Retina (tissue), 1 donor: Measurements from ENCODE around the gene P2RX4.
"Not testable (repeated sequence)": the region's sequence is repeated elsewhere in the genome, so short reads cannot be mapped to it uniquely, and the experiment has no call there.

ENCODE experiments used
- DNase-seq: peaks from one replicate; pipeline ENCODE4 v3.0.0-alpha.2; 2016

The P2RX4 gene

DNA sequence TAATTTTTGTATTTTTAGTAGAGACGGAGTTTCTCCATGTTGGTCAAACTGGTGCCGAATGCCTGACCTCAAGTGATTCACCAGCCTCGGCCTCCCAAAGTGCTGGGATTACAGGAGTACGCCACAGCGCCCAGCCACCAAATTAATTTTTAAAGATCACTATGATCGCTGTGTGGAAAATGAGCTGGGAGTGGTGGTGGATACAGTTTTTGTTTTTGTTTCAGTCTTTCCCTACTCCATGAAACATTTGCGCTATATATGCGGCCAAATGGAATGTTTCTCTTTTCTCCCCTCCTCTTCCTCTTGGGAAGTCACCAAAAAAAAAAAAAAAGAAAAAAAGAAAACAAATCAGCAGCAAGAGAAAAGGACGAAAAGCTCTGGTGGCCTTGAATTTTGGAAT lies 20.8 kb upstream of the P2RX4 start:
- DNase-seq, result no peak

DNA sequence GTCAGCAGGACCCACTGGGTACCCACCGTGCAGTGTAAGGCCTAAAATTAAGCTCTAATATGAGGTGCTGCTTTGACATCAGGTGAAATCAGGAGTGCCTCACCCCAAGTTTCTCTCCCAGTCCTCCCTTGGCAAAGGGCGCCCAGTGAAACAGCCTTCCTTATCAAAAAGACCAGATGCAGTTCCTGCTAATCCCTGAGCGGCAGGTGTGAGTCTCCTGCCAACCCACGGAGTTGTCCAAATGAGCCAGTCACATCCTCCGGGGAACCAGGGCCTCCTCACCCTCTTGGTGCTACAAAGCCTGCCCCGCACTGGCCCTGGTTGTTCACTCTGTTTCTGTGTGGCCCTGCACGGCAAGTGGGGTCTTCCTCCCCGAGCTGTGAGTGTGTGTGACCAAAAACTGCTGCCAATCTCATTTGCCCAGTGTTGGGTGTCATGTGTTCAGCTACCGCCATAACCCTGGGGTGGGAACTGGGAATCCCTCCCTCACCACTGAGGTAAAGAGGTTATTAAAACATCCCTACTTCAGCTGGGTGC lies 20.2 kb upstream of the P2RX4 start:
- no peak for DNase-seq

DNA sequence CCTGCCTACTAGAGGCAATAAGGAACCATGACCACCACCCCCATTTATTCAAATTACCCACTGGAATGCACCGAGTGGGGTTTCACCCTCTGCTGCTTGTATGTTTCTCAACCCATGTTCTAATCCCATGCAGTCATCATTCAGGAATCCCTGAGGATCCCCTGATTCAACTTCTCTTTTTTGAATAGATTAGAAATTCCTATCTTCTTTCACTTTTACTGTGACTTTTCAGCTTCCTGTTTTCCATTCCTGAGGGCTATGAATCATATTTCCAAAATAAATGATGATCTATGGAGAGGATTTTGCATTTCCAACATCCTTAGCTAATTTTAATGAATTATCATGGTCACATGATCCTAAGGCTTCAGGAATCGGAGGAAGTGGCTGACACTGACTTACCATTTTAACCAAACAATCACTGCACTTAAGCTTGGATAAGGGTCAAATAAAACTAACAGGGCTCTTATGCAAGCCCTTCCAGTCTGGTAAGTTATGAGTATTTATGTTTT lies 19.4 kb upstream of the P2RX4 start:
- no peak for DNase-seq

DNA sequence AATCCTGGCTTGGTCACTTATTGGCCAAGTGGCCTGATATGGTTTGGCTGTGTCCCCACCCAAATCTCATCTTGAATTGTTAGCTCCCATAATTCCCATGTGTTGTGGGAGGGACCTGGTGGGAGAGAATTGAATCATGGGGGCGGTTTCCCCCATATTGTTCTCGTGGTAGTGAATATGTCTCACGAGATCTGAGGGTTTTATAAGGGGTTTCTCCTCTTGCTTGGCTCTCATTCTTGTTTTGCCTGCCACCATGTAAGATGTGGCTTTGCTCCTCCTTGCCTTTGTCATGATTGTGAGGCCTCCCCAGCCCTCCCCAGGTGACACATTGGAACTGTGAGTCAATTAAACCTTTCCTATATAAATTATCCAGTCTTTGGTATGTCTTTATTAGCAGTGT lies 18.8 kb upstream of the P2RX4 start:
- no peak for DNase-seq

DNA sequence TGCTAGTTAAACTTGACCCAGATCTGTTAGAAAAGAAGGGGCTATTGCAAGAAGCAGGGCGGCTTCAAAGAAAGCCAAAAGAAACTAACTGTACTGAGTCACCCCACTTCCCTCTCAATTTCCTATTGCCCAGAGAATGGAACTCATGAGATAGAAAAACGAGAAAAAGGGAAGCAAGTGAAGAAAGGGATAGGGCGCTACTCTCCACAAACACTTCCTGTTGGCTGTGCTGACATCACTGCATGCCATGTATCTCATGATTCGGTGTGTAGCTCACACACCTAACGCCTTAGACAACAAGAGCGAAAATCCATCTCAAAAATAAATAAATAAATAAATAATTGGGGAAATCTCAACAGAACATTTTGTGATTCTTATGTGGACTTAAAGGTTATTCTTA lies 13.0 kb upstream of the P2RX4 start:
- DNase-seq, result no peak

DNA sequence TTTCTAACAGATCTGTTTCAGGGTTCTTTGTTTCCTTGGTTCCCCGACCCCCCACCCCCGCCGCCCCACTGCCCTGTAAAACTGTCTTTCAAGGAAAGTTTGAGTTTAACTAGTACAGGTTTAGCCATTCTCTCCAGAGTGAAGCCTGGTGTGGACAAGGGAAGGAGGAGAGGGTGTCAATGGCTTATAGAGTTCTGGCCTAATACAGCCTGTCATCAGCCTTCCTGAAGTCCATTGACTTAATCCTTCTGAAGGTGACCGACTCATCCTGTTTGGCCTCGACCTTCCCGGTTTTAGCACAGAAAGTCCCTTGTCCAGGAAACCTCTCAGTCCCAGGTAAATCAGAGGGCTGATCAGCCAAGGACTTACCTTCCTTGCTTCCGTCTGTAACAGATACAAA lies 11.0 kb upstream of the P2RX4 start:
- DNase-seq, result no peak

DNA sequence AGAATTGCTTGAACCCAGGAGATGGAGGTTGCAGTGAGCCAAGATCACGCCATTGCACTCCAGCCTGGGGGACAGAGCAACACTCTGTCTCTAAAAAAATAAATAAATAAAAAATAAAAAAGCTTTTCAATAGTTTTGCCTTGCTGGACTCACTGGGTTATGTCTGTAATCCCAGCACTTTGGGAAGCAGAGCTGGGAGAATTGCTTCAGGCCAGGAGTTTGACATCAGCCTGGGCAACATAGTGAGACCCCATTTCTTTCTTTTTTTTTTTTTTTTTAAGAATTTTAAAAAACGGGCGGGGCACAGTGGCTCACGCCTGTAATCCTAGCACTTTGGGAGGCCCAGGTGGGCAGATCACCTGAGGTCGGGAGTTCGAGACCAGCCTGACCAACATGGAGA lies 8.8 kb upstream of the P2RX4 start:
- not testable (repeated sequence) for DNase-seq

DNA sequence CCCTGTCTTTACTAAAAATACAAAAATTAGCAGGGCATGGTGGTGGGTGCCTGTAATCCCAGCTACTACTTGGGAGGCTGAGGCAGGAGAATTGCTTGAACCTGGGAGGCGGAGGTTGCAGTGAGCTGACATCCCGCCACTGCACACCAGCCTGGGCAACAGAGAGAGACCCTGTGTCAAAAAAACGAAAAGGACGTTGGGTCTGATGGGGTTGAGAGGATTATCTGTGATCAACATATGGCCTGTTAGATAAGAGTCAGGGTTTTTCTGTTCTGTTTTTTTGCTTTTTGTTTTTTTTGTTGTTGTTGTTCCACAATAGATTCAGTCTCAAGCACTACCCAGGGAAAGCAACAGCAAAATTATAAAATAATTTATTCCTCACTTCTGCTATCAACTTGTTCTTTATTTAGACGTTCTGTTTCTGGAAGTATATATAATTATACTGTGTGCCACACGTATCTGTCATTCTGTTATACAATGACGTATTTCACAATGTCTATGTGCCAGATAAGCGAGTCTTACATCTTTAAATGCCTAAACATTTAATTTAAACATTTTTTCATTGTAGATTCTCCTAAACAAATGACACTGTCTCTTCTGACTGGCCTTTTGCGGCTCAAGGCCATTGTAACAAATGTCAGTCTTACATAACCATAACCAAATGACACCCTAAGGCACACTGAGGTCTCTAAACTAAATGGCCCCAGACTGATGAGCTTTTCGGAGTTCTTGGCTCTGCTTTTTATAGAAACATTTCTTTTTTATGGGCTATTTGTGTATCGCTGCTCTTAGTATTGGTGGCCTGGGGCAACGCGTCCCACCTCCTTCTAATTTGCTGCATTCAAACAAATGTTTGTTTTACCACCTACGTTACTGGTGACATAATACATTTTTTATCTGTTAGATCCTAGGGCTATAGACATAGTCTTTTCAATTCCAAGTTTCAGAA lies 7.2 kb upstream of the P2RX4 start:
- DNase-seq, result no peak

DNA sequence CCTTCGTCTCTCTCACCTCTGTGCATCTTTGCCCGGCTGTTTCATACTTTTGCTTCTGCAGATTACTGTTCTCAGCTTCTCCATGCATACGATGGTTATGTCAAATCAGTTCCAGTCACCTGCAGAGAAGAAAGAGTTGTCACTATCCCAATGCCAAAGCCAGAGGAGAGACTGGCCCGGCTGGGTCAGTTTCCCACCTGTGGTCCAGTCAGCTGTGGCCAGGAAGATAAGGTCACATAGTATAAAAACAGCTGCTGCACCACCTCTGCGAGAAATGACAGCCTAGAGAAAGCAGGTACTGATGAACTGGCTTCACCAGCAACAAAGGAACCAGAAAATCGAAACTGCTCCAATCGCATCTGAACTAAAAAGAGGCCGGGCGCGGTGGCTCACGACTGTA lies 6.4 kb upstream of the P2RX4 start:
- DNase-seq, result no peak

DNA sequence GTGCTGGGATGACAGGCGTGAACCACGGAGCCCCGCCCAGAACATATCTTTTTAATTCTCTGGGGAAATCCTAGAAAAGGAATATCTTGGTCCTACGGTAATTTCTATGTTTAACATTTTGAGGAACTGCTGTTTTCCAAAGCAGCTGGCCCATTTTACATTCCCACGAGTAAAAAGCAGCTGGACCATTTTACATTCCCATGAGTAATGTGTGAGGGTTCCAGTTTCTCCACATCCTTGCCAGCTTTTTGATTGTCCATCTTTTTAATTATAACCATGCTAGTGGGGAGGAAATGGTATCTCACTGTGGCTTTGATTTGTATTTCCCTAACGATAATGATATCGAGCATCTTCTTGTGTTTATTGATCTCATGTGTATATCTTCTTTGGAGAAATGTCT lies 4.4 kb upstream of the P2RX4 start:
- DNase-seq, result no peak

DNA sequence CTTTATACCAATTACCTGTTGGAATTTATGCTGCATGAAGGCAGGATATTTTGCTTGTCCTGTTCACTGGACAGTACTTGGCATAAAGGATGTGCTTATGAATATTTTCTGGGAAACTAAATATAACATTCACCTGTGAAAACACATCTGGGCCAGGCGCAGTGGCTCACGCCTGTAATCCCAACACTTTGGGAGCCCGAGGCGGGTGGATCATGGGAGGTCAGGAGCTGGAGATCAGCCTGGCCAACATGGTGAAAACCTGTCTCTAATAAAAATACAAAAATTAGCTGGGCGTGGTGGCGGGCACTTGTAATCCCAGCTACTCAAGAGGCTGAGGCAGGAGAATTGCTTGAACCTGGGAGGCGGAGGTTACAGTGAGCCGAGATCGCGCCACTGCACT lies 1.4 kb upstream of the P2RX4 start:
- not testable (repeated sequence) for DNase-seq

DNA sequence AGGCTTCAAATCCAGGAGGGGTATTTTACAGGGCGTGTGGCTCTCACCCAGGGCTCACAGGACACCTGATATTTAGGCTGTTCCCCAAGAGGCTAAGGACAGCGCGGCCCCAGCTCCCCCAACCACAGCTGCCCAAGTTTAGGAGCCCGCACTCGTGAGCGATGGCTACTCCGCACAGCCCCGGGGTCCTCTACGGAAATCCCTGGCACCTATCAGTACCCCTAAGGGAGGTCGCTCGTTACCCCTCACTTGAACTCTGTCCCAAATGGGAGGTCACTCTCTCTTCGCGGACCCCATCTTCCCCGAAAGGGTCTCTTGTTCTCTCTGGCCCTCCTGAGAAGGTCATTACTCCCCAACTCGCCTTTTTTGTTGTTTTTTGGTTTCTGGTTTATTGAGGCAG lies 708 bp upstream of the P2RX4 start:
- no peak for DNase-seq

DNA sequence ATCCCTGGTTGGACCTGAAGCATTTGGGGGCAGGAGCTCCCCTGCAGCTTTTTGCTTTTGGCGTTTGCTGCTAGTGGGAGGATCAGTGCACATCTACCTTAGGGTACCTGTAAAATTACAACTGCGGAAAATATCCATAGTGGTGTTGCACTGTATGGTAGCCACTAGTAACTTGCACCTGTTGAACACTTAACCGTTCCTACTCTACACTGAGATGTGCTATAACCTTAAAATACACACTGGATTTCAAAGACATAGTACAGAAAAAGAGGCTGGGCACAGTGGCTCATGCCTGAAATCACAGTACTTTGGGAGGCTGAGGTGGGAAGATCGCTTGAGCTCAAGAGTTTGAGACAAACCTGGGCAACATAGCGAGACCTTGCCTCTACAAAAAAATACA lies 2.9 kb downstream of the P2RX4 start:
- no peak for DNase-seq

DNA sequence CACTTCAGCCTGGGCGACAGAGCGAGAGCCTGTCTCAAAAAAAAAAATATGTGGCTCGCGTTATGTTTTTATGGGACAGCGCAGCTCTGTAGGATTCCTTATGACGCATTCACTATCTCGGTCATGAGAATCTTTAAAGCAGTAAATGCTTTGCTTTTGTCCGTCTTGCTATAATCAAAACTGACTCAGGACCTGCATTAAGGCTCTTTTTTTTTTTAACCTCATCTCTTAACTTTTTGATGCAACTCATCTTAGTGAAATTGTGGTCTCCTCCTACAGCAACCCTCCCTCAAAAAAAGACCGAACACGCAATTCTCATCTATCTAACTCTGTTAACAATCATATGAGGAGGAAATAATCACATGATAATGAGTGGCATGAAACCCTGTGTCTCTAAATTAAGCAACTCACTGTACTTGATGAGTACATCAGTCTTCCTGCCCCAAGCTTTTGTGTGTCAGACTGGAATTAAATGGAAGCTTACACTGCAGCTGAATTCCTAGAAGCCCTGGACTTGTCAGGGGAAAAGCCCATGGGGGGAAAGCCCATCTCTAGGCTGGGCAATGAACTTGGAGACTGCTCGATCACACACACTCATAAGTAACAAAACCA lies 4.3 kb downstream of the P2RX4 start:
- no peak for DNase-seq

DNA sequence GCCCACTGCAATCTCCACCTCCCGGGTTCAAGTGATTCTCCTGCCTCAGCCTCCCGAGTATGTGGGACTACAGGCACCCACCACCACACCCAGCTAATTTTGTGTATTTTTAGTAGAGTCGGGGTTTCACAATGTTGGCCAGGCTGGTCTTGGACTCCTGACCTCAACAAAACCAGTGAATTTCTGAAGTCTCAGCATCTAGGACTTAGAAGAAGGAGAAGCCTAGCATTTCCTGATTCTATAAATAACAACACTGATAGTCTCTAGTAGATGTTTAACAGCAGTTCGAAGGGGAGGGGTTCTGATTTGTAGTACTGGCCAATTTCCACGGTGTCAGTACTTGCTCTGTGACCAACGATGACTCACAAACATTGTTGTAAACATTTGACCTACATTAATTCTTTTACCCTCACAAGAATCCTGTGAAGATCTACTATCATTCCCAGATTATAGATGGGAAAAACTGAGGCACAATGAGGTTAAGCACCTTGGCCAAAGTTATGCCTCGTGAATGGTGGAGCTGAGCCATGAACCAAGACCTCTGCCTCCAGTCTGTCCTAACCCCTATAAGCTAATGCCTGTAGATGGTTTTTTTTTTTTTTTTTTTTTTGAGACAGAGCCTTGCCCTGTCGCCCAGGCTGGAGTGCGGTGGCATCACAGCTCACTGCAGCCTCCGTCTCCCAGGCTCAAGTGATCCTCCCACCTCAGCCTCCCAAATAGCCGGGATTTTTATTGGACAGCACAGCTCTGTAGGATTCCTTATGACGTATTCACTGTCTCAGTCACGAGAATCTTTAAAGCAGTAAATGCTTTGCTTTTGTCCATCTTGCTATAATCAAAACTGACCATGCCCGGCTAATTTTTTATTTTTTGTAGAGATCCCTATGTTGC lies 5.2 kb downstream of the P2RX4 start:
- no peak for DNase-seq

DNA sequence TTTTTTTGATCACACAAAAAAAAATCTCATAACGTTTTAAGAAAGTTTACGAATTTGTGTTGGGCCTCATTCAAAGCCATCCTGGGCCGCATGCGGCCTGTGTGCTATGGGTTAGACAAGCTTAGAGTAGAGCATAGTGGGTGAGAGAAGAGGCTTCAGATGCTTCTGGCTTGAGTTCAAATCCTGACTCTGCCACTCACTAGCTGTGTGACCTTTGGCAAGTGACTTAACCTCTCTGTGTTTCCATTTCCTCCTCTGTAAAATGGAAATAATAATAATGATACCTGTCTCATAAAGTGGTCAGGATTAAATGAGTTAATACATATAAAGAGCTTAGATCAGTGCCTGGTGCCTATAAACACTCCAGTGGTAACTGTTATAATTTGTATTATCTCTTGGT lies 6.2 kb downstream of the P2RX4 start:
- DNase-seq, result no peak

DNA sequence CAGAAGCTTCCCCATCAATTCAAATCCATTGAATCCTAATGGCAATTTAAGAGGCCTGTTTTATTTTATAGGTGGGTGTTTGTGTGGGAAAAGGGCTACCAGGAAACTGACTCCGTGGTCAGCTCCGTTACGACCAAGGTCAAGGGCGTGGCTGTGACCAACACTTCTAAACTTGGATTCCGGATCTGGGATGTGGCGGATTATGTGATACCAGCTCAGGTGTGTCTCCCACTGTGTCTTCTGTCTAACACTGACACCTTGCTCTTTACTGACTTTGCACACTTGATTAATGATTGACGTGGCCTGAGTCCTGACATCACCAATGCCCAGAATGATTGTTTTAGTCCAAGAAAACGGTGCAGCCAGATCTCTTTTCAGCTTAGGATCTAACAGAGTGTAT lies 7.1 kb downstream of the P2RX4 start:
- no peak for DNase-seq

DNA sequence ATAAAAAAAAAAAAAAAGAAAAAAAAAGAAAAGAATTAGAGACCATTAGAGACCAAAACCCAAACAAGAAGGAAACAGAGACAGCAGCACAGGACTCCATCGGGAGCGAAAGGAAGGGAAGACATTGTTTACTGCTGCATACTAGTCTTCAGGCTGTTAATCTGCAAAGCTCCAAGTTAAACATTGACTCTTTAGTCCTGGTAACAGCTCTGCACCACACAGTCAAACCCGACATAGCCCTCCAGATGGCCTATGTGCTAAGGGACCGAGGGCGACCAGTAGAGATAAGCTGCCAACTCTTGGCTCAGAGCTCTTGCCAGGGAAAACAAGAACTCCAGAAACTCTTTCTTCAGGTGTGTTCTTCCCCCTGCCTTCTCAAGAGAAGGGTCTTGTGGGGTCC lies 7.8 kb downstream of the P2RX4 start:
- DNase-seq, result no peak

DNA sequence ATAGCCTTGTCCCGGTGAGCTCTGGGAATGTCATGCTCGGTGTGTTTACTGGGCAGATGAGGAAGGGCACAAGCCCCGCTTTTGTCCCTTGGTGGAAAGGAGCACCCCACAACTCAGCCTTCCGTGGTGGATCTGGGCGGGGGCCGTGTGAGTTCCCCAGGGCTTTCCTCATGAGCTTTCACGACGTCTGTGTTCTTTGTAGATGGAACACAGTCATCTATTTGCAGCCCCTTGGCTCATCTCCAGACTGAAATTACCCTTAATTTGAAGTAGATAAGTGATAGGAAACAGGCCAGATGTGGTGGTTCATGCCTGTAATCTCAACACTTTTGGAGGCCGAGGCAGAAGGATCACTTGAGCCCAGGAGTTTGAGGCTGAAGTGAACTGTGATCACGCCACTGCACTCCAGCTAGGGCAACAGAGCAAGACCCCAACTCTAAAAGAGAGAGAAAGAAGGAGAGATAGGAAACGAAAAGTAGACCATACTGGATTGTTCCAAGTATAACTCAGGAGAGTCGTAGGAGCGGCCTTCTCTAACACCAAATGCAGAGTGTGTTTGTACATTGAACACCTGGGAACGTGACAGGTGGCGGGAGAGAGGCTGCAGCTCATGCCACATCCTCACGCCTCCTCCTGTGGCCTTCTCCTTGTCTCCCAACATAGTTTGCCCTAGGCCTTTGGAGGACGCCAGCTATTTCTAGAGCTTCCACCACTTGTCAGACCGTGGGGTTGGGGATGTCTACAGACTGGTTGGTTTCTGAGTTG lies 8.8 kb downstream of the P2RX4 start:
- no peak for DNase-seq

DNA sequence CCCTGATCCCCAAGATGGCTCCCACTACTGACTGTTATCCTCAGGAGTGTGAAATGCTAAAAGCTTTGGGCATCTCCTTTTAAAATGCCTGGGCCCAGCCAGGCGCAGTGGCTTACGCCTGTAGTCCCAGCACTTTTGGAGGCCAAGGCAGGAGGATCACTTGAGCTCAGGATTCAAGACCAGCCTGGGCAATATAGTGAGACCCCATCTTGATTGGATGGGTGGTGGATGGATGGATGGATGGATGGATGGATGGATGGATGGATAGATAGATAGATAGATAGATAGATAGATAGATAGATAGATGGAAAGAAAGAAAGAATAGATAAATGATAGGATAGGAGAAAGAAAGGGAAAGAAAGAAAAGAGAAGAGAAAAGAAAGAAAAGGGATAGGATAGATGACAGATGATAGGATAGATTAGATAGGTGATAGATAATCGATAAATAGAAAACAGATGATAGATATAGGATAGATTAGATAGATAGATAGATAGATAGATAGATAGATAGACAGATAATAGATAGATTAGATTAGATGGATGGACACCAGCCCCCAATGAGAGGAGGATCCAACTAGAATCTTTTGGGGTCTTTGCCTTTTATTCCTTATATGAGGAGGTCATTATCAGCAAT lies 9.5 kb downstream of the P2RX4 start:
- DNase-seq, result no peak

DNA sequence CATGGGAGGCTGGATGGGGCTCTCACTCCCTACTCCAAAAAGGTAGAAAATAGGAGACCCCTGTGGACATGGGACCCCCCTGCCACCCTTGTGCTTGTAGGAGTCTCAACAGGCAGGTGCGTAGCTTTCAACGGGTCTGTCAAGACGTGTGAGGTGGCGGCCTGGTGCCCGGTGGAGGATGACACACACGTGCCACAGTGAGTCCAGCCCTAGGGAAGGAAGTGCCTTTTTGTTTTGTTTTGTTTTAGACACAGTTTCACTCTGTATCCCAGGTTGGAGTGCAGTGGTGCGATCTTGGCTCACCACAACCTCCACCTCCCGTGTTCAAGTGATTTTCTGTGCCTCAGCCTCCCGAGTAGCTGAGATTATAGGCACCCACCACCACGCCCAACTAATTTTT lies 12.9 kb downstream of the P2RX4 start:
- DNase-seq, result no peak
